Measurements from ENCODE around the gene RNU6-1.

DNA sequence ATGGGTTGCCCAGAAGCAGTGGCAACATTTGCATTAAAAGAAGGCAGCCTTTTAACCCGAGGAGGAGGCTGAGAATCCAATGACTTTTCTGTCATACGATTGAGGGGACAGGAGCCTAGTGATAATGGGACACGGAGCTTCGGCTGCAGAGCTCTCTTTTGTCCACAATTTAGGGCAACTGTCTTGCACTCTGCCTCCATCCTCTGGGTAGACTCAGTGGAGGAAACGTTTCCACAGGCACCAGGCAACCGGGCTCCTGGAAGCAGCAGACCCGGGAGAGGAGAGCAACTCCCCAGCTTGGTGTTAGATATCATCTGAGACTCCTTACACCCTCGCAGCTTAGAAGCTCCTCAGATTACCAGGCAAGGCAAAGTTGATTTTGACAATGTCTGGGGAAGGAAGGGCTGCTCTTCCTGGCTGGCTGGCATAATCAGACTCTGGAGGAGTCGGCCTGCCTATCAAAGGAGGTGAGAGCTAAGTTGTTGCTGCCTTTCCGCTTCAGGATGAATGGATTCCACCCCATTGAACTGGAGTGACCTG is 43.5 kb upstream of the RNU6-1 start:
- no peak for TF ChIP-seq POLR2A (IDR thresholded peaks at IDR 0.05)
- TF ChIP-seq, protein P1, sequence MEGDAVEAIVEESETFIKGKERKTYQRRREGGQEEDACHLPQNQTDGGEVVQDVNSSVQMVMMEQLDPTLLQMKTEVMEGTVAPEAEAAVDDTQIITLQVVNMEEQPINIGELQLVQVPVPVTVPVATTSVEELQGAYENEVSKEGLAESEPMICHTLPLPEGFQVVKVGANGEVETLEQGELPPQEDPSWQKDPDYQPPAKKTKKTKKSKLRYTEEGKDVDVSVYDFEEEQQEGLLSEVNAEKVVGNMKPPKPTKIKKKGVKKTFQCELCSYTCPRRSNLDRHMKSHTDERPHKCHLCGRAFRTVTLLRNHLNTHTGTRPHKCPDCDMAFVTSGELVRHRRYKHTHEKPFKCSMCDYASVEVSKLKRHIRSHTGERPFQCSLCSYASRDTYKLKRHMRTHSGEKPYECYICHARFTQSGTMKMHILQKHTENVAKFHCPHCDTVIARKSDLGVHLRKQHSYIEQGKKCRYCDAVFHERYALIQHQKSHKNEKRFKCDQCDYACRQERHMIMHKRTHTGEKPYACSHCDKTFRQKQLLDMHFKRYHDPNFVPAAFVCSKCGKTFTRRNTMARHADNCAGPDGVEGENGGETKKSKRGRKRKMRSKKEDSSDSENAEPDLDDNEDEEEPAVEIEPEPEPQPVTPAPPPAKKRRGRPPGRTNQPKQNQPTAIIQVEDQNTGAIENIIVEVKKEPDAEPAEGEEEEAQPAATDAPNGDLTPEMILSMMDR (IDR thresholded peaks at IDR 0.05 in 8 of 11, conservative IDR thresholded peaks at IDR 0.05 in 3 of 11), result no peak
- no peak for TF ChIP-seq POLR2AphosphoS5 (IDR thresholded peaks at IDR 0.05)
